Left lung (tissue), 10 donors: ENCODE data around the gene GFER. TPM values are rescaled to one million over a fixed set of nuclear protein-coding genes. Genes with fewer than 3 reads are reported as not detected.
"Not testable (repeated sequence)": the region's sequence is repeated elsewhere in the genome, so short reads cannot be mapped to it uniquely, and the experiment has no call there.

Experiments
- ATAC-seq: fragments of 200-7000 bp; cut with Tn5 transposase; one replicate; pipeline ENCODE4 v1.9.1; 2020; ENCODE audit warnings: moderate library complexity
- DNase-seq, 4 donors: peaks; one replicate each; pipeline ENCODE4 v3.0.0-alpha.2; 2013 to 2020
- H3K27ac ChIP-seq, 2 donors: fragments of 200-600 bp; sonication (generic) in 1 of 2; one replicate each; pipeline versions ENCODE4 v1.5.0 to v1.8.0; 2020 to 2021
- H3K27me3 ChIP-seq, 2 donors: fragments of 200-600 bp; sonication (generic) in 1 of 2; one replicate each; pipeline versions ENCODE4 v1.5.0 to v1.8.0; 2020 to 2021
- H3K36me3 ChIP-seq, 2 donors: fragments of 200-600 bp; sonication (generic) in 1 of 2; one replicate each; pipeline versions ENCODE4 v1.5.0 to v1.8.0; 2020 to 2021
- H3K4me1 ChIP-seq, 2 donors: fragments of 200-600 bp; one replicate each; pipeline ENCODE4 v1.8.0; 2021
- H3K4me3 ChIP-seq, 2 donors: fragments of 200-600 bp; sonication (generic) in 1 of 2; one replicate each; pipeline versions ENCODE4 v1.5.0 to v1.8.0; 2020 to 2021; ENCODE audit warnings: mild to moderate bottlenecking in 1 of 2
- H3K9me3 ChIP-seq, 2 donors: fragments of 200-600 bp; sonication (generic) in 1 of 2; one replicate each; pipeline versions ENCODE4 v1.5.0 to v1.8.0; 2020 to 2021
- CTCF ChIP-seq, 2 donors: fragments of 200-600 bp; sonication (generic) in 1 of 2; IDR thresholded peaks; one replicate each; pipeline versions ENCODE4 v1.5.0 to v1.8.0; 2021; ENCODE audit warnings: antibody characterized with exemption in 2 of 2
- intact Hi-C, 2 donors: fragments of 100-400 bp; cut with DNase I; formaldehyde crosslinking; loops; one replicate each; pipeline versions ENCODE4 v1.11.2 to v1.14.2; 2022
- polyA plus RNA-seq, 6 donors: library from polyadenylated mRNA; unstranded; fragments of 120-200 nt; gene quantifications; one replicate each; pipeline ENCODE4 v1.2.1, GENCODE V29; 2013; ENCODE audit not compliant: insufficient read length in 6 of 6
- total RNA-seq, 2 donors: library from RNA; stranded (reverse); fragmentation: NEBNext Ultra II Directional; extraction: Animal tissue kit (Norgen Biotek cat#: 25700); gene quantifications; one replicate each; pipeline ENCODE4 v1.2.1, GENCODE V29; 2021
- donor health status: DM: no; HTN: yes; CAD: no.
- donor health status: DM: no; HTN: no; CAD: no.

GFER gene
- total and polyA plus RNA-seq, 8 donors, result 15.7 to 26.1 (median 20.0) TPM

GRCh38 chr16:2033057-2033908 lies 49.3 kb downstream of the GFER start:
- Histone ChIP-seq H3K27ac (peak overlapping the region; percentile 85 to 89), H3K9me3 (no peaks in the 10 kb centered on the region), H3K36me3 (peaks cover 0 to 32% of the 10 kb centered on the region in 2 donors), H3K27me3 (peaks cover 0 to 7% of the 10 kb centered on the region in 2 donors), H3K4me1 (peaks cover 51 to 78% of the 10 kb centered on the region in 2 donors), H3K4me3 (peak overlapping the region; percentile 15 to 53)
- ATAC-seq, result peak; percentile 54
- TF ChIP-seq CTCF (IDR thresholded peaks at IDR 0.05), result no peak
- intact Hi-C loops, result no loop called here
- peak in 2 of 4 donors; percentile 72 to 73 for DNase-seq

GRCh38 chr16:2033909-2034695 lies 50.1 kb downstream of the GFER start:
- DNase-seq, H3K27me3 ChIP-seq, intact Hi-C loops, ATAC-seq, H3K9me3 ChIP-seq: not testable (repeated sequence)
- Histone ChIP-seq H3K4me1 (peaks cover 57 to 78% of the 10 kb centered on the region in 2 donors), H3K4me3 (peak overlapping the region; percentile 15 to 53), H3K27ac (peak overlapping the region; percentile 85 to 89), H3K36me3 (peaks cover 0 to 38% of the 10 kb centered on the region in 2 donors)

GRCh38 chr16:2034696-2035430 lies 50.9 kb downstream of the GFER start:
- DNase-seq (peak in 2 of 4 donors; percentile 32 to 83), ATAC-seq (no peak)
- intact Hi-C loops, result no loop called here
- peak overlapping the region; percentile 14 to 44 for H3K4me3 ChIP-seq
- peaks cover 0 to 35% of the 10 kb centered on the region in 2 donors for H3K36me3 ChIP-seq
- TF ChIP-seq CTCF (IDR thresholded peaks at IDR 0.05), result no peak
- no peaks in the 10 kb centered on the region for H3K9me3 ChIP-seq
- H3K27ac ChIP-seq, result peak overlapping the region; percentile 85 to 94
- peaks cover 65 to 80% of the 10 kb centered on the region in 2 donors for H3K4me1 ChIP-seq
- no peaks in the 10 kb centered on the region for H3K27me3 ChIP-seq

- H3K4me3 ChIP-seq, result peak overlapping the region; percentile 14 to 44
- H3K27ac ChIP-seq, result peak overlapping the region; percentile 85 to 94
- no peaks in the 10 kb centered on the region for H3K27me3 ChIP-seq
- no peak for TF ChIP-seq CTCF (IDR thresholded peaks at IDR 0.05)
- peaks cover 73 to 85% of the 10 kb centered on the region in 2 donors for H3K4me1 ChIP-seq
- ATAC-seq (peak; percentile 62), DNase-seq (peak; percentile 60 to 89 (median 75))
- intact Hi-C loops, result no loop called here
- H3K9me3 ChIP-seq, result no peaks in the 10 kb centered on the region
- H3K36me3 ChIP-seq, result peaks cover 0 to 28% of the 10 kb centered on the region in 2 donors
These were observed 51.6 kb downstream of the GFER start for GRCh38 chr16:2035431-2036199.
